Naive thymus-derived CD4-positive, alpha-beta T cell (primary cell): ENCODE results near the gene PDE9A. TPM values are rescaled to one million over a fixed set of nuclear protein-coding genes. Genes with fewer than 3 reads are reported as not detected.
"Not testable (repeated sequence)": the region's sequence is repeated elsewhere in the genome, so short reads cannot be mapped to it uniquely, and the experiment has no call there.

Experiments used
- ATAC-seq: fragments of 150-1000 bp; cut with Tn5 transposase; 2 replicates; pipeline ENCODE4 v1.10.0; 2021; ENCODE audit warnings: mild to moderate bottlenecking, moderate library complexity
- CTCF ChIA-PET: fragments of 350-600 bp; sonication (Branson Sonifier 250); formaldehyde crosslinking; loops from one replicate; lab custom pipeline; 2021; ENCODE audit warnings: antibody characterized with exemption; lab: Charles Lee
- POLR2A ChIA-PET: fragments of 350-600 bp; sonication (Branson Sonifier 250); formaldehyde crosslinking; loops from one replicate; lab custom pipeline; 2021; ENCODE audit warnings: antibody characterized with exemption, inconsistent platforms; lab: Charles Lee
- DNase-seq, 9 donors: peaks; one replicate each; pipeline versions ENCODE4 v3.0.0 to v3.0.0-alpha.2; 2020 to 2022; ENCODE audit warnings: mixed read lengths in 1 of 9
- H3K27ac ChIP-seq: one replicate; pipeline ENCODE4 v1.7.0; 2013; ENCODE audit warnings: mild to moderate bottlenecking, low read depth, low read length, moderate library complexity
- H3K27me3 ChIP-seq, 2 donors: one replicate each; pipeline ENCODE4 v1.7.0; 2013; ENCODE audit warnings: low read length in 2 of 2, mild to moderate bottlenecking in 2 of 2, moderate library complexity in 2 of 2; ENCODE audit not compliant: control insufficient read depth in 2 of 2, insufficient read depth in 2 of 2
- H3K36me3 ChIP-seq, 3 experiments: 1 replicate in 2 of 3; 2 replicates in 1 of 3; pipeline ENCODE4 v1.7.0; 2013; ENCODE audit warnings: low read length in 3 of 3, mild to moderate bottlenecking in 3 of 3, moderate library complexity in 1 of 3; ENCODE audit not compliant: insufficient read depth in 3 of 3, control insufficient read depth in 2 of 3
- H3K4me1 ChIP-seq, 2 donors: one replicate each; pipeline ENCODE4 v1.7.0; 2013; ENCODE audit warnings: low read length in 2 of 2, mild to moderate bottlenecking in 2 of 2, moderate library complexity in 1 of 2; ENCODE audit not compliant: control insufficient read depth in 2 of 2, insufficient read depth in 2 of 2
- H3K4me3 ChIP-seq: 2 replicates; pipeline ENCODE4 v1.7.0; 2013; ENCODE audit warnings: mild to moderate bottlenecking, low read length
- H3K9me3 ChIP-seq, 3 experiments: 1 replicate in 2 of 3; 2 replicates in 1 of 3; pipeline ENCODE4 v1.7.0; 2013; ENCODE audit warnings: low read length in 3 of 3; ENCODE audit not compliant: control insufficient read depth in 2 of 3
- H3K27ac Mint-ChIP-seq, 9 donors: one replicate each; pipeline ENCODE4 v1.8.0; 2020 to 2022; ENCODE audit warnings: mixed read lengths in 9 of 9, mild to moderate bottlenecking in 8 of 9, moderate library complexity in 5 of 9, inconsistent platforms in 2 of 9
- H3K27me3 Mint-ChIP-seq, 5 donors: one replicate each; pipeline ENCODE4 v1.8.0; 2021 to 2022; ENCODE audit warnings: mixed read lengths in 5 of 5, mild to moderate bottlenecking in 1 of 5
- H3K36me3 Mint-ChIP-seq, 5 donors: one replicate each; pipeline ENCODE4 v1.8.0; 2020 to 2022; ENCODE audit warnings: mixed read lengths in 5 of 5, mild to moderate bottlenecking in 3 of 5, inconsistent platforms in 1 of 5
- H3K4me1 Mint-ChIP-seq, 7 donors: one replicate each; pipeline ENCODE4 v1.8.0; 2020 to 2022; ENCODE audit warnings: mixed read lengths in 7 of 7, mild to moderate bottlenecking in 3 of 7, inconsistent platforms in 1 of 7
- H3K4me3 Mint-ChIP-seq, 10 donors: one replicate each; pipeline ENCODE4 v1.8.0; 2020 to 2022; ENCODE audit warnings: mild to moderate bottlenecking in 10 of 10, mixed read lengths in 10 of 10, moderate library complexity in 6 of 10, inconsistent platforms in 2 of 10
- H3K9me3 Mint-ChIP-seq, 11 donors: one replicate each; pipeline ENCODE4 v1.8.0; 2020 to 2022; ENCODE audit warnings: mixed read lengths in 11 of 11, mild to moderate bottlenecking in 4 of 11, inconsistent platforms in 1 of 11, moderate library complexity in 1 of 11
- intact Hi-C, 2 donors: fragments of 100-400 bp; cut with micrococcal nuclease; formaldehyde crosslinking; loops; one replicate each; pipeline ENCODE4 v1.15.1; 2023
- polyA plus RNA-seq, 2 donors: library from polyadenylated mRNA; unstranded; fragments of 300-500 nt; fragmentation: Illumina TruSeq; gene quantifications; one replicate each; pipeline ENCODE4 v1.2.3, GENCODE V29; 2021
- total RNA-seq, 6 experiments: library from RNA in 5 of 6; stranded (reverse) in 5 of 6; gene quantifications; 1 replicate in 5 of 6; 2 replicates in 1 of 6; pipeline ENCODE4 v1.2.3 and lab custom pipeline; 2021 to 2026

Gene PDE9A
- total and polyA plus RNA-seq, 7 experiments from 2014 or later = 5.9 to 18.4 (median 14.7) TPM

DNA sequence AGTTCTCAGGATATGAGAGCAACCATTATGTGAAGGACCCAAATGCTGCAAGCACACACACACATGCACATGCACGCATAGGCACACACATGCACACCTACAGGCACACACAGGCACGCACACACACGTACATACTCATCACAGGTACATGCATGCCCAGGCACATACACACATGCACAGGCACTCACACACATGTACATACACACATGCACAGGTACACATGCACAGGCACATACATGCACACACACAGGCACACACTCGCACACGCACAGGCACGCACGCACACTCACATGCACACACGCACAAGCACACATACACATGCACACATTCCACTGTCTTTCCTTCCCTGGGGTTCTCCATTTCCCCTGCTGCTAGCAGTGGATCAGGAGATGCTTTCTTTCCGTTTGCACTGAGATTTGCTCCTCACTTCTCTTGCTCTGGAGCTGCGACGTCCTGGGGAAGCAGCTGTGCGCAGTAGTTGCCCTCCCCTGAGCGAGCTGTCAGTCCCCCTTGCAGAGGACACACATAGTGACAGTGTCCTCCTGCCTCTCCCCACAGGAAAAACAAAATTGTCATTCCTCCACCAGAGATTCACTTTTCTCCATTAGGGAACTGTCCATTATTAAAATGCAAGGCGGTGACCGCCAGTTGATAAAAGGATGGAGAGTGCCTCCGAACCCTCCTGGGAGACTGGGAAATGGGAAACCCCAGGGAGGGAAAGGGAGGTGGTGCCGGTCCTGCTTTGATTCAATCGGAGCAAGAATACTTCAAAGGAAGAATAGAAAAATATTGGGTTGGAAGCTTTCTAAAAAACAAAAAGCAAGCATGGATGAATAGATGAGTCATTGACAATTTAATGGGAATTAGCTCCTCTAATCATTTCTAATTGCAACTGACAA, 156.4 kb downstream of the PDE9A start:
- ATAC-seq = no peak
- Histone ChIP-seq H3K36me3 (no peaks in the 10 kb centered on the region), H3K9me3 (no peaks in the 10 kb centered on the region), H3K27me3 (no peaks in the 10 kb centered on the region), H3K27ac (no peak overlapping the region), H3K4me1 (no peaks in the 10 kb centered on the region), H3K4me3 (no peak overlapping the region)
- intact Hi-C loops = loop anchor here in 1 of 2 donors (10.0 kb wide), 1 partner anchor 65 kb away; no protein-coding TSS in a partner anchor
- peaks cover 0 to 3% (median 0%) of the 10 kb centered on the region in 11 donors for H3K9me3 Mint-ChIP-seq
- DNase-seq = no peak
- H3K27ac Mint-ChIP-seq = peak overlapping the region in 3 of 9 donors; percentile 30 to 68 (median 51)
- H3K4me3 Mint-ChIP-seq = no peak overlapping the region
- peaks cover 0 to 10% (median 0%) of the 10 kb centered on the region in 7 donors for H3K4me1 Mint-ChIP-seq
- H3K36me3 Mint-ChIP-seq = no peaks in the 10 kb centered on the region
- POLR2A ChIA-PET = interaction anchor here (1.1 kb wide), 1 partner anchor 22 kb away, joined by 3 read pairs; no protein-coding TSS in a partner anchor
- CTCF ChIA-PET = interaction anchor here (0.6 to 0.7 kb wide), 2 partner anchors 83 to 266 kb away, joined by 3 read pairs; no protein-coding TSS in a partner anchor
- peaks cover 0 to 45% (median 0%) of the 10 kb centered on the region in 5 donors for H3K27me3 Mint-ChIP-seq

DNA sequence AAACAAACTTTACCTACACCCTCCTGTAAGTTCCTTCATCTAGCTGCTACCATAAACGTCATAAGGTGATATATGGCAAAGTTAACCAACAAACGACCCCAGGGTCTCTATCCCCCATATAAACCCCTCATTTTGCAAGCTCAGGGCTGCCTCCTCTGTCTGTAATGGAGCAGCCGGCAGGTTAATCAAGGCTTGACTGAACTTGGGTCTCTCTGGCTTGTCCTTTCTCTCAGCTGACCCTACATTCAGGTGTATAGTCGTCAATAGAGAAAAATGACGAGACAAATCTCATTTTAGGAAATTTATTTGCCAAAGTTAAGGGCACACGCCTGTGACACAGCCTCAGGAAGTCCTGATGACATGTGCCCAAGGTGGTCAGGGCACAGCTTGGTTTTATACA, 158.5 kb downstream of the PDE9A start:
- intact Hi-C loops = loop anchor here in 1 of 2 donors (10.0 kb wide), 1 partner anchor 67 kb away; no protein-coding TSS in a partner anchor
- ATAC-seq (no peak), DNase-seq (no peak)
- peaks cover 0 to 2% (median 0%) of the 10 kb centered on the region in 5 donors for H3K36me3 Mint-ChIP-seq
- H3K27me3 Mint-ChIP-seq = peaks cover 0 to 32% (median 0%) of the 10 kb centered on the region in 5 donors
- Histone ChIP-seq H3K36me3 (no peaks in the 10 kb centered on the region), H3K9me3 (no peaks in the 10 kb centered on the region), H3K27ac (no peak overlapping the region), H3K4me1 (no peaks in the 10 kb centered on the region), H3K27me3 (no peaks in the 10 kb centered on the region), H3K4me3 (no peak overlapping the region)
- no peak overlapping the region for H3K27ac Mint-ChIP-seq
- POLR2A ChIA-PET = interaction anchor here (0.7 kb wide), 1 partner anchor 16 kb away, joined by 3 read pairs; no protein-coding TSS in a partner anchor
- peaks cover 0 to 10% (median 0%) of the 10 kb centered on the region in 7 donors for H3K4me1 Mint-ChIP-seq
- no peak overlapping the region for H3K4me3 Mint-ChIP-seq
- peaks cover 0 to 9% (median 0%) of the 10 kb centered on the region in 11 donors for H3K9me3 Mint-ChIP-seq
- CTCF ChIA-PET = no interaction called here

DNA sequence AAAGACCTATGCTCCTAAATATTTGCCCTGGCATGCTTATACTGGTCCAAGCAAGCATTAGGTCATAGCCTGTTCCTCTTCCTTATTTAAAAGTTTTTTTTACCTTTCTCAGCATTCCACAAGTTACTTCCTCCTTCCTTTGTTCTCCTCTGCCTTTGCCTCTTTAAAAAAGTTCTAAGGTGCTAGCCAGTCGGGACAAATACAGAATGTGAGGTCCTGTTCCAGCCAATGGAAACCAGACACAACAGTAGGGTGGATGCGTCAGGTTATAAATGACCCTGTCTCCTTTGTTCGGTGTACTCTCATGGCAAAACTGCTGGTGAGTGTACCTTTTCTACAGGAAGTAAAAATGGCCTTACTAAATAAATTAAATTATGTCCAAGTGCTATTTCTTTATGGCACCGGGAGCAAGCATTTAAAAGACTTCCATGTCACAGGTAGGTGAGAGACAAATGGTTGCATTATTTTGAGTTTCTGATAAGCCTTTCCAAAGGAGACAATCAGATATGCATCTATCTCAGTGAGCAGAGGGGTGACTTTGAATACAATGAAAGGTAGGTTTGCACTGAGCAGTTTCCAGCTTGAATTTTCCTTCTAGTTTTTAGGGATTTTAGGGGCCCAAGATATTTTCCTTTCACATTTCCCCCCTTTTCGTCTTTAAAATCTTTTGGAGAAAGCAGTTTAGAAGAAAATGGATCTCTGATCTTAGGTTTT, 159.3 kb downstream of the PDE9A start:
- not testable (repeated sequence) for H3K36me3 ChIP-seq, ATAC-seq, H3K4me3 Mint-ChIP-seq, H3K27me3 ChIP-seq, H3K4me1 ChIP-seq, DNase-seq, H3K9me3 Mint-ChIP-seq, H3K9me3 ChIP-seq, H3K4me1 Mint-ChIP-seq, H3K27ac ChIP-seq, H3K4me3 ChIP-seq, H3K36me3 Mint-ChIP-seq
- Mint-ChIP-seq H3K27me3 (peaks cover 0 to 32% (median 0%) of the 10 kb centered on the region in 5 donors), H3K27ac (peak overlapping the region in 1 of 9 donors; percentile 56)
- intact Hi-C loops = loop anchor here in 1 of 2 donors (10.0 kb wide), 1 partner anchor 68 kb away; no protein-coding TSS in a partner anchor
- ChIA-PET CTCF (interaction anchor here (0.7 kb wide), 1 partner anchor 432 kb away, joined by 3 read pairs; no protein-coding TSS in a partner anchor), POLR2A (interaction anchor here (0.7 kb wide), 1 partner anchor 17 kb away, joined by 3 read pairs; no protein-coding TSS in a partner anchor)

DNA sequence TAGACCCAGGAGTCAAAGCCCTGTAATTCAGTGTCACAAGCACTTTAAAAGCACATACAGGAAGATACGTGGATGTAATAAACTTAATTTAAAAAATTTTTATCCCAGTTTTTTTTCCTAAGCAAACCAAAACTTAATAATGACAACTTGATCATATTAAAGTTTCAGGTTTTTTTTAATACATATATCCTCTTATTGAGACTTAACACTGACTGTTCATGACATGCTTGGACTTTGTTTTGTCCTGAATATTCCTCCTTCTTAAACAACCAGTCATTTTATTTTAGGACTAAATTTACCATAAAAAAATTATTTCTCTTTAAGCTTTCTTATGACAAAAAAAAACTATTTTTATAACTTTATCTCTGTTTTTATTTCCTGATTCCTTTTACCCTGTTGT, 161.8 kb downstream of the PDE9A start:
- Histone ChIP-seq H3K27me3 (no peaks in the 10 kb centered on the region), H3K4me1 (no peaks in the 10 kb centered on the region), H3K9me3 (no peaks in the 10 kb centered on the region), H3K36me3 (no peaks in the 10 kb centered on the region), H3K4me3 (no peak overlapping the region), H3K27ac (no peak overlapping the region)
- Mint-ChIP-seq H3K27me3 (peaks cover 0 to 15% (median 5%) of the 10 kb centered on the region in 5 donors), H3K36me3 (peaks cover 0 to 2% (median 0%) of the 10 kb centered on the region in 5 donors), H3K9me3 (peaks cover 0 to 9% (median 0%) of the 10 kb centered on the region in 11 donors), H3K27ac (no peak overlapping the region), H3K4me1 (peaks cover 0 to 15% (median 4%) of the 10 kb centered on the region in 7 donors), H3K4me3 (no peak overlapping the region)
- no peak for ATAC-seq
- CTCF ChIA-PET = interaction anchor here (0.6 to 2.7 kb wide), 3 partner anchors 27 to 222 kb away, joined by 3 to 11 read pairs (median 6); no protein-coding TSS in a partner anchor
- no peak for DNase-seq
- intact Hi-C loops = loop anchor here (5.0 to 10.0 kb wide), 2 partner anchors 70 to 223 kb away; no protein-coding TSS in a partner anchor
- POLR2A ChIA-PET = no interaction called here

DNA sequence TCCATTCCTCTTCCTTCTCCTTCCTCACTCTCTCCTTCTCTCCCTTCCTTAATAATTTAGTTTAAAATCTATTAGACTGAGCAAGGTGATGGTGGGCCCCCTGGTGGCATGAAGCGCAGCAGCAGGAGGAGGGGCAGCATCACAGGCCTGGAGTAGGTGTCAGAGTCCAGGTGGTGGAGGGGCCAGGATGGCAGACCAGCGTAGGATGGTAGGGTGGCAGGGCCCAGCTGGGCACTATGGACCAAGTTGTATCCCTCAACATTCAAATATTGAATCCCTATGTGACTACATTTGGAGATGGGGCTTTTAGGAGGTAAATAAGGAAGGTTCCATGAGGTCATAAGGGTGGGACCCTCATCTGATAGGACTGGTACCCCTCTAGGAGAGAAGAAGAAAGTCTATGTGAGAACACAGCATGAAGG, 164.9 kb downstream of the PDE9A start:
- Mint-ChIP-seq H3K9me3 (peaks cover 0 to 9% (median 0%) of the 10 kb centered on the region in 11 donors), H3K36me3 (peaks cover 0 to 2% (median 0%) of the 10 kb centered on the region in 5 donors), H3K27ac (peak overlapping the region in 6 of 9 donors; percentile 3 to 69 (median 26)), H3K4me3 (no peak overlapping the region), H3K4me1 (peaks cover 0 to 6% (median 4%) of the 10 kb centered on the region in 7 donors), H3K27me3 (peaks cover 0 to 7% (median 5%) of the 10 kb centered on the region in 5 donors)
- Histone ChIP-seq H3K36me3 (no peaks in the 10 kb centered on the region), H3K9me3 (no peaks in the 10 kb centered on the region), H3K4me1 (no peaks in the 10 kb centered on the region), H3K4me3 (no peak overlapping the region), H3K27me3 (no peaks in the 10 kb centered on the region), H3K27ac (no peak overlapping the region)
- CTCF ChIA-PET = interaction anchor here (0.7 to 3.7 kb wide), 10 partner anchors 36 to 243 kb away, joined by 3 to 25 read pairs (median 4); no protein-coding TSS in a partner anchor
- DNase-seq (peak; percentile 24 to 70 (median 52)), ATAC-seq (peak; percentile 85)
- intact Hi-C loops = loop anchor here (1.0 to 10.0 kb wide), 8 partner anchors 34 to 226 kb away; partner anchors contain the start of gene PDE9A (in 1 of the 2)
- POLR2A ChIA-PET = interaction anchor here (0.6 to 0.8 kb wide), 2 partner anchors 36 to 181 kb away, joined by 3 read pairs; no protein-coding TSS in a partner anchor
